ENCODE results near the gene AQP6.

Gene AQP6, protein sequence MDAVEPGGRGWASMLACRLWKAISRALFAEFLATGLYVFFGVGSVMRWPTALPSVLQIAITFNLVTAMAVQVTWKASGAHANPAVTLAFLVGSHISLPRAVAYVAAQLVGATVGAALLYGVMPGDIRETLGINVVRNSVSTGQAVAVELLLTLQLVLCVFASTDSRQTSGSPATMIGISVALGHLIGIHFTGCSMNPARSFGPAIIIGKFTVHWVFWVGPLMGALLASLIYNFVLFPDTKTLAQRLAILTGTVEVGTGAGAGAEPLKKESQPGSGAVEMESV

DNA sequence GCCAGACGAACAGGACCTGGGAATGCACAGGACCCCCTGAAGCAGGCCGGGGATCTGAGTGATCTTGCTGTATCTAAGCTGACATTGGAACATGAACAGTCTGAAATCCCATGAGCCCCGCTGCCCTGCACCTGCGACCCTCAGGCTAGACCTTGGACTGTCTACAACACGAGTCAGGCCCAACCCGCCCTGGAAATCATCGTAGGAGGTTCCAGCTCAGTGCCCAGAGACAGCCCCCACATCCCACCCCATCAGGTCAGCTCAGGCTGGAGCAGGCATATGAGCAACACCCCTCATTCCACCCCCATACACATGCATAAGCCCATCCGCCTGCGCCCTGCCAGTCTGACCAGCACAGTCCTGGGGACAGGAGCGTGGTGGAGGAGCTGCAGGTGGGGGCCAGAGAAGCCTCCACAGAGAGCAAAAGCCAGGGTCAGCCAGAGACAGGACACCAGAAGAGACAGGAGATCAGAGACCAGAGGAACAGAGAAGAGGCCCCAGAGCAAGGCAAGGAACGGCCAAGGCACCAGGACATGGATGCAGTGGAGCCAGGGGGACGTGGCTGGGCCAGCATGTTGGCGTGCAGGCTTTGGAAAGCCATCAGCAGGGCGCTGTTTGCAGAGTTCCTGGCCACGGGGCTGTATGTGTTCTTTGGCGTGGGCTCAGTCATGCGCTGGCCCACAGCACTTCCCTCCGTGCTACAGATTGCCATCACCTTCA, at the start of gene AQP6:
TSS of gene AQP6 (plus strand) at position 307 of the 720 bp plus-strand sequence. CDS start at position 534, 227 bp downstream.
- TF ChIP-seq, protein P1, sequence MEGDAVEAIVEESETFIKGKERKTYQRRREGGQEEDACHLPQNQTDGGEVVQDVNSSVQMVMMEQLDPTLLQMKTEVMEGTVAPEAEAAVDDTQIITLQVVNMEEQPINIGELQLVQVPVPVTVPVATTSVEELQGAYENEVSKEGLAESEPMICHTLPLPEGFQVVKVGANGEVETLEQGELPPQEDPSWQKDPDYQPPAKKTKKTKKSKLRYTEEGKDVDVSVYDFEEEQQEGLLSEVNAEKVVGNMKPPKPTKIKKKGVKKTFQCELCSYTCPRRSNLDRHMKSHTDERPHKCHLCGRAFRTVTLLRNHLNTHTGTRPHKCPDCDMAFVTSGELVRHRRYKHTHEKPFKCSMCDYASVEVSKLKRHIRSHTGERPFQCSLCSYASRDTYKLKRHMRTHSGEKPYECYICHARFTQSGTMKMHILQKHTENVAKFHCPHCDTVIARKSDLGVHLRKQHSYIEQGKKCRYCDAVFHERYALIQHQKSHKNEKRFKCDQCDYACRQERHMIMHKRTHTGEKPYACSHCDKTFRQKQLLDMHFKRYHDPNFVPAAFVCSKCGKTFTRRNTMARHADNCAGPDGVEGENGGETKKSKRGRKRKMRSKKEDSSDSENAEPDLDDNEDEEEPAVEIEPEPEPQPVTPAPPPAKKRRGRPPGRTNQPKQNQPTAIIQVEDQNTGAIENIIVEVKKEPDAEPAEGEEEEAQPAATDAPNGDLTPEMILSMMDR (IDR thresholded peaks at IDR 0.05; ENCODE audit: unreplicated experiment in 3 of 3) = no peak
- Mint-ChIP-seq H3K27ac (peak within 1 kb of the TSS in 2 of 3 experiments; percentile 65 to 91), H3K9me3 (no peaks in the 10 kb centered on the region), H3K36me3 (ENCODE audit: low read depth) (no peaks in the 10 kb centered on the region), H3K4me1 (peaks cover 8% of the 10 kb centered on the region), H3K4me3 (peak within 1 kb of the TSS in 2 of 3 experiments; percentile 69 to 82), H3K27me3 (ENCODE audit: low read depth) (peaks cover 11% of the 10 kb centered on the region)

DNA sequence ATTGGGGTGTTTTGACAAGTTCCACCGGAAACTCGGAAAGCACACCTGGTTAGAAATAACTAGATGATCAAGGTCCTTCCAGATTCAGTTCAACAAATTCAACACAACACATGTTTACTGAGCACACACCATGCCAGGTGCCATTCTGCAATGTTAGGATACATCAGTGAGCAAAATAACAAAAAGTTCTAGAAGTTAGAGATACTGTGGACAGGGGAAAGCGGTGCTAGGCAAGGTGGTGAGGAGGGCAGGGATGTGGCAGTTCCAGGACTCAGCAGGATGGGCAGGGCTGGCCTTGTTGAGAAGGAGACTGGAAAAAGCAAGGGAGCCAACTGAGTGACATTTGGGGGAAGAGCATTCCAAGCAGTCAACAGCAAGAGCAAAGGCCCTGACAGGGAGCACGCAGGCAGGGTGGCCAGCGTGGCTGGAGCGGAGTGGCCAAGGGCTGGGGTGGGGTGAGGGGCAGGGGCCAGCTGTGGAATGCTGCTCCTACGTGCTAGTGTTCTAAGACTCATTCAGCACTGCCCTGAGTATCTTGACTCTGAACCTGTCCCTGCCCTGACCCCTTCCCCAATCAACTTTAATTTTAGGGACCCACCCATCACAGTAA, 49.6 kb upstream of the AQP6 start:
- Mint-ChIP-seq H3K27me3 (ENCODE audit: low read depth) (peaks cover 4% of the 10 kb centered on the region), H3K4me3 (no peak overlapping the region), H3K27ac (no peak overlapping the region), H3K4me1 (peaks cover 16% of the 10 kb centered on the region), H3K36me3 (ENCODE audit: low read depth) (no peaks in the 10 kb centered on the region), H3K9me3 (no peaks in the 10 kb centered on the region)
- TF ChIP-seq, protein P1 (IDR thresholded peaks at IDR 0.05; ENCODE audit: unreplicated experiment in 3 of 3) = no peak

DNA sequence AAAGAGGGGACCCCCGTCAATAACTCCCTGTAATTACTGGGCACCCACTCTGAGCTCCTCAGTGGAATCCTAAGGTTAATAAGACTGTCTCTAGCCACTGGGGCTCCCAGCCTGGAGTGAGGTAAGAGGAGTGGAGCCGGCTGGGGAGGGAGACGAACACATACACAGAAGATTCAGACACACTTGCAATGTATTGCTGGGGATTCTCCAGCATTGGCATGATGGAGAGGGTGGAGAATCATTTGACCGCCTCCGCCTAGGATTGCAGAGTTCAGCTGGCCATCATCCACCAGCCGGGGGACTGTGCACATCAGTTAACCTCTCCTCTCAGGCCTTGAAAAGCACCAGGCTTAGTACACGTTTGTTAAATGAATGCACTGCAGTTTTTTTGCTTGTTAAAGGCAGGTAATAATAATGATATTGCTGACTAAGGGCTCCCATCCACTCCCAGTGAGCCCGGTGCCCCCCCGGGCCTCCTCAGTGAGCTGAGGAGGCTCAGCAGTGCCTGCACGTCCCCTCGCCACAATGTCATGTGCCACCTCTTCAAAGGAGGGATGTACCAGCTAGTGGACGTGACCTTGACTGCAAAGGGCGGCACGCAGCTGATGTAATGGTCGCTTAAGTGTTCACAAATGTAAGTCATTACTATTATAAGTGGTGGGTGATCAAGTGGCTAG, 48.7 kb upstream of the AQP6 start:
- Mint-ChIP-seq H3K4me1 (peaks cover 16% of the 10 kb centered on the region), H3K9me3 (no peaks in the 10 kb centered on the region), H3K36me3 (ENCODE audit: low read depth) (no peaks in the 10 kb centered on the region), H3K4me3 (no peak overlapping the region), H3K27ac (no peak overlapping the region), H3K27me3 (ENCODE audit: low read depth) (peaks cover 4% of the 10 kb centered on the region)
- TF ChIP-seq, protein P1 (IDR thresholded peaks at IDR 0.05; ENCODE audit: unreplicated experiment in 3 of 3) = no peak

DNA sequence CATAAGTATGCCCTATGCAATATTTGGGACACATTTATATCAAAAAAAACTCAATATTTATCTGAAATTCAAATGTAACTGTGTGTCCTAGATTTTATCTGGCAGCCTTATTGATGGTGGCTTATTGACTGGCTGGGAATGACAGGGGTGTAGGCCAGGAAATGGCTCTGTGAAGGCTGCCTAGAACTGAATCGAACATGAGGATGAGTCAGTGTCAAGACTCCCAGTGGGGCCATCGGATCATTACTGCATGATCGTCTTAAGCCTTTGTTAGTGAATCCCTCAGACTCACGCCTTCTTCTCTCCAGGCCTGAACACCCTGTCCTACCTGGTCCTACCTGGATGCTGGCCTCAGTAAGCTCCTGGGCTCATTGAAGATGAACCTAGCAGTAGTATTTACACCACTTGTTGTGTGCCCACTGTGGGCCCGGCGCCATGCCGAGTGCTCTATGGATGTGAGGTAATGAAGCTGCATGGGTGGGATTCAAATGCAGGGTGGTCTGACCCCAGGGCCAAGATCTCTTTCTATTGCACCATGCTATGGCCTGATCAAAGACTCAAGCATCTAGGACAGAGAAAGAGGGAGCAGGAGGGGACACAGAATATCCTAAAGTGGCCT, 48.0 kb upstream of the AQP6 start:
- H3K9me3 Mint-ChIP-seq = no peaks in the 10 kb centered on the region
- H3K27me3 Mint-ChIP-seq (ENCODE audit: low read depth) = peaks cover 4% of the 10 kb centered on the region
- no peaks in the 10 kb centered on the region for H3K36me3 Mint-ChIP-seq (ENCODE audit: low read depth)
- H3K27ac Mint-ChIP-seq = no peak overlapping the region
- no peak overlapping the region for H3K4me3 Mint-ChIP-seq
- TF ChIP-seq, protein P1 (IDR thresholded peaks at IDR 0.05; ENCODE audit: unreplicated experiment in 3 of 3) = no peak
- peaks cover 16% of the 10 kb centered on the region for H3K4me1 Mint-ChIP-seq

- Mint-ChIP-seq H3K27ac (peak overlapping the region in 1 of 3 experiments; percentile 31), H3K9me3 (no peaks in the 10 kb centered on the region), H3K27me3 (ENCODE audit: low read depth) (no peaks in the 10 kb centered on the region), H3K4me3 (no peak overlapping the region), H3K4me1 (peaks cover 11% of the 10 kb centered on the region), H3K36me3 (ENCODE audit: low read depth) (no peaks in the 10 kb centered on the region)
- TF ChIP-seq, protein P1 (IDR thresholded peaks at IDR 0.05; ENCODE audit: unreplicated experiment in 3 of 3) = no peak
Observed at GRCh38 chr12:49925433-49926204, 47.1 kb upstream of the AQP6 start.

Data from nephron (organoid).